ENCODE results near the gene LRP2.

Gene LRP2

GRCh38 chr2:169351725-169352124, 10.6 kb downstream of the LRP2 start:
- CTCF ChIA-PET, result no interaction called here
- POLR2A ChIA-PET (ENCODE audit: low non-redundant PET), result no interaction called here
- DNase-seq (ENCODE audit: low spot score), result no peak
- TF ChIP-seq, protein P1, sequence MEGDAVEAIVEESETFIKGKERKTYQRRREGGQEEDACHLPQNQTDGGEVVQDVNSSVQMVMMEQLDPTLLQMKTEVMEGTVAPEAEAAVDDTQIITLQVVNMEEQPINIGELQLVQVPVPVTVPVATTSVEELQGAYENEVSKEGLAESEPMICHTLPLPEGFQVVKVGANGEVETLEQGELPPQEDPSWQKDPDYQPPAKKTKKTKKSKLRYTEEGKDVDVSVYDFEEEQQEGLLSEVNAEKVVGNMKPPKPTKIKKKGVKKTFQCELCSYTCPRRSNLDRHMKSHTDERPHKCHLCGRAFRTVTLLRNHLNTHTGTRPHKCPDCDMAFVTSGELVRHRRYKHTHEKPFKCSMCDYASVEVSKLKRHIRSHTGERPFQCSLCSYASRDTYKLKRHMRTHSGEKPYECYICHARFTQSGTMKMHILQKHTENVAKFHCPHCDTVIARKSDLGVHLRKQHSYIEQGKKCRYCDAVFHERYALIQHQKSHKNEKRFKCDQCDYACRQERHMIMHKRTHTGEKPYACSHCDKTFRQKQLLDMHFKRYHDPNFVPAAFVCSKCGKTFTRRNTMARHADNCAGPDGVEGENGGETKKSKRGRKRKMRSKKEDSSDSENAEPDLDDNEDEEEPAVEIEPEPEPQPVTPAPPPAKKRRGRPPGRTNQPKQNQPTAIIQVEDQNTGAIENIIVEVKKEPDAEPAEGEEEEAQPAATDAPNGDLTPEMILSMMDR (conservative IDR thresholded peaks at IDR 0.05; ENCODE audit: low read depth), result no peak
- H3K27ac ChIP-seq, result no peak overlapping the region

DNA sequence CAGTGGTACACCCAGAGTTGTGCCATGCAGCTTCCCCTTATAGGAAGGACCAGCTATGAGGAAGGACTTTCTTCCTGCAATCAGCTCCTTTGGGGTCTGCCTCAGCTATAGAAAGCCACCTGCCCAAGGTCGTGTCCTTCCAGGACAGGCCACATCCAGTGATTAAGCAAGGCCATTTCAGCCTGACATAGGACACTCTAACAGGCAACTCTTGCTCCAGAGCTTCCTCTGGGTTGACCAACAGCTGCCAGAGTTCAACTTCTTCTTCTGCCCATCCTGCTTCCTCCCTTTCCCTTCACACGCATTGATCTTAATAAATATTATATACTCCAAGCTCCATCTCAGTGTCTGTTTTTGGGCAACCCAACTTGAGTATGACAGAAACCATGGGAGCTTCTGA, 12.8 kb downstream of the LRP2 start:
- DNase-seq (ENCODE audit: low spot score), result no peak
- POLR2A ChIA-PET (ENCODE audit: low non-redundant PET), result no interaction called here
- TF ChIP-seq, protein P1 (conservative IDR thresholded peaks at IDR 0.05; ENCODE audit: low read depth), result no peak
- H3K27ac ChIP-seq, result no peak overlapping the region
- CTCF ChIA-PET, result no interaction called here

GRCh38 chr2:169348321-169349024, 13.9 kb downstream of the LRP2 start:
- POLR2A ChIA-PET (ENCODE audit: low non-redundant PET), result no interaction called here
- no peak overlapping the region for H3K27ac ChIP-seq
- DNase-seq (ENCODE audit: low spot score), result no peak
- CTCF ChIA-PET, result no interaction called here
- TF ChIP-seq, protein P1 (conservative IDR thresholded peaks at IDR 0.05; ENCODE audit: low read depth), result no peak

GRCh38 chr2:169345486-169346437, 16.6 kb downstream of the LRP2 start:
- ChIA-PET CTCF (no interaction called here), POLR2A (ENCODE audit: low non-redundant PET) (no interaction called here)
- no peak for DNase-seq (ENCODE audit: low spot score)
- TF ChIP-seq, protein P1 (conservative IDR thresholded peaks at IDR 0.05; ENCODE audit: low read depth), result no peak
- H3K27ac ChIP-seq, result no peak overlapping the region

- no peak for DNase-seq (ENCODE audit: low spot score)
- TF ChIP-seq, protein P1 (conservative IDR thresholded peaks at IDR 0.05; ENCODE audit: low read depth), result no peak
- no peak overlapping the region for H3K27ac ChIP-seq
- POLR2A ChIA-PET (ENCODE audit: low non-redundant PET), result no interaction called here
- CTCF ChIA-PET, result no interaction called here
These were observed 17.4 kb downstream of the LRP2 start for GRCh38 chr2:169344736-169345485.

GRCh38 chr2:169343202-169343601, 19.1 kb downstream of the LRP2 start:
- ChIA-PET CTCF (no interaction called here), POLR2A (ENCODE audit: low non-redundant PET) (no interaction called here)
- TF ChIP-seq, protein P1 (conservative IDR thresholded peaks at IDR 0.05; ENCODE audit: low read depth), result no peak
- no peak overlapping the region for H3K27ac ChIP-seq
- DNase-seq (ENCODE audit: low spot score), result no peak

All from RWPE1 (cell line).